ENCODE measurements around the gene GSN. TPM values are rescaled to one million over a fixed set of nuclear protein-coding genes. Genes with fewer than 3 reads are reported as not detected.

The GSN gene
- total and polyA plus RNA-seq, 9 of the 15 experiments (the other 6 are each of a cell fraction or from before 2014, with no cell fraction given), result 0.39 to 16.6 (median 8.2) TPM

DNA sequence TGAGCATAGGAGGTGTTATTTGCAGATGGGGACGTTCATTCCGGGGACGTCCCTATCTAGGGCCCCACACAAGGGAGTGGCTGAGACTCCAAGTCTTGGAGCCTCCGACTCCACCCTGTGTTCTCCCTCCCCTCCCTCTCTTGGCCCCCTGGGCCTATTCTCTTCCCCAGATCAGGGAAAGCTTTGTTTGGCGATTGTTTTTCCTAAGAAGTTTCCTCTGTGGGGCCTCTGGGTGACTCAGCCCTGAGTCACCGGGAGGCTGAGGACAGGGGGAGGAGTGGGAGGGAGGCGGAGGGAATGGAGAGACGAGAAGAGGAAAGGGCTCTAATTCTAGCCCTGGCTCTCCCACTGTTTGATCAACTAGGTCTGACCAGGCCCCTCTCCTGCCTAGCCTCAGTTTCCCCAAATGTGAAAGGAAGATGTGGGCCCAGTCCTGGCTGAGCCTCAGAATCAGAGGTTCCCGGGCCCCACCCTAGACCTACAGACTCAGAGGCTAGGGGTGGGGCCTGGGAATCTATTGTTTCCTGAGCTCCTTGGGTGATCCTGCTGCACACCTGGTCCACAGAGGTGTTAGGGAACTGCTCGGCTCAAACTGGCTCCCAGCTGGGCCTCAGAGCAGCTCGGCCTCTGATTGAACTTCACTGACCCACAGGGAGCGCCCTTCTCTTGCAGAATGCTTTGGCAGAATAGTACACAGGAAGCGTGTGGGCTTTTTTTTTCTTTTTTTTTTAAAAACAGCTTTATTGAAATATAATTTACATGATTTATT is 19.2 kb downstream of the GSN start (continued):
- peak; percentile 100 for TF ChIP-seq JUND (IDR thresholded peaks at IDR 0.05; ENCODE audit: borderline replicate concordance, low read depth, low read length)
- TF ChIP-seq JUND (tag; IDR thresholded peaks at IDR 0.05; ENCODE audit: borderline replicate concordance, low read depth, low read length), result peak; percentile 100
- no peak for TF ChIP-seq ETV6 (IDR thresholded peaks at IDR 0.05; ENCODE audit: borderline replicate concordance in 1 of 2, low read depth in 2 of 2, low read length in 1 of 2)
- no peak for TF ChIP-seq ETV6 (CRISPR knock-in tag; IDR thresholded peaks at IDR 0.05; ENCODE audit: borderline replicate concordance)
- peak; percentile 100 for TF ChIP-seq FOSL1 (tag; conservative IDR thresholded peaks at IDR 0.05)
- 0 out of 2 replicates have a peak, but pooled peaks have one; percentile 54 for TF ChIP-seq PHF21A (IDR thresholded peaks at IDR 0.05; ENCODE audit: borderline replicate concordance, low read depth)
- TF ChIP-seq ZNF76 (CRISPR knock-in tag; IDR thresholded peaks at IDR 0.05; ENCODE audit: borderline replicate concordance), result no peak
- TF ChIP-seq IRF2 (CRISPR knock-in tag; IDR thresholded peaks at IDR 0.05), result no peak
- TF ChIP-seq YY1 (IDR thresholded peaks at IDR 0.05; ENCODE audit: borderline replicate concordance in 1 of 3, control insufficient read depth in 1 of 3, extremely low read depth in 1 of 3, insufficient read depth in 3 of 3, insufficient read length in 1 of 3, insufficient replicate concordance in 2 of 3, low read depth in 1 of 3, low read length in 2 of 3), result peak in 1 of 3 experiments; percentile 14
- TF ChIP-seq ZNF695 (CRISPR knock-in tag; IDR thresholded peaks at IDR 0.05), result no peak
- TF ChIP-seq, protein P1, sequence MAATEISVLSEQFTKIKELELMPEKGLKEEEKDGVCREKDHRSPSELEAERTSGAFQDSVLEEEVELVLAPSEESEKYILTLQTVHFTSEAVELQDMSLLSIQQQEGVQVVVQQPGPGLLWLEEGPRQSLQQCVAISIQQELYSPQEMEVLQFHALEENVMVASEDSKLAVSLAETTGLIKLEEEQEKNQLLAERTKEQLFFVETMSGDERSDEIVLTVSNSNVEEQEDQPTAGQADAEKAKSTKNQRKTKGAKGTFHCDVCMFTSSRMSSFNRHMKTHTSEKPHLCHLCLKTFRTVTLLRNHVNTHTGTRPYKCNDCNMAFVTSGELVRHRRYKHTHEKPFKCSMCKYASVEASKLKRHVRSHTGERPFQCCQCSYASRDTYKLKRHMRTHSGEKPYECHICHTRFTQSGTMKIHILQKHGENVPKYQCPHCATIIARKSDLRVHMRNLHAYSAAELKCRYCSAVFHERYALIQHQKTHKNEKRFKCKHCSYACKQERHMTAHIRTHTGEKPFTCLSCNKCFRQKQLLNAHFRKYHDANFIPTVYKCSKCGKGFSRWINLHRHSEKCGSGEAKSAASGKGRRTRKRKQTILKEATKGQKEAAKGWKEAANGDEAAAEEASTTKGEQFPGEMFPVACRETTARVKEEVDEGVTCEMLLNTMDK (IDR thresholded peaks at IDR 0.05; ENCODE audit: borderline replicate concordance, insufficient read depth, low read depth, low read length, poor library complexity, severe bottlenecking), result peak; percentile 46
- peak; percentile 76 for TF ChIP-seq MAFG (tag; conservative IDR thresholded peaks at IDR 0.05)
- TF ChIP-seq CEBPB (tag; IDR thresholded peaks at IDR 0.05), result no peak
- TF ChIP-seq BCOR (IDR thresholded peaks at IDR 0.05), result peak; percentile 56; the same call in 1 of the 2 replicates
- TF ChIP-seq HDAC1 (IDR thresholded peaks at IDR 0.05), result peak in 1 of 2 experiments; percentile 49; a peak in 1 of 4 replicates
- TF ChIP-seq VEZF1 (CRISPR knock-in tag; IDR thresholded peaks at IDR 0.05), result peak; percentile 98
- TF ChIP-seq, protein P2, sequence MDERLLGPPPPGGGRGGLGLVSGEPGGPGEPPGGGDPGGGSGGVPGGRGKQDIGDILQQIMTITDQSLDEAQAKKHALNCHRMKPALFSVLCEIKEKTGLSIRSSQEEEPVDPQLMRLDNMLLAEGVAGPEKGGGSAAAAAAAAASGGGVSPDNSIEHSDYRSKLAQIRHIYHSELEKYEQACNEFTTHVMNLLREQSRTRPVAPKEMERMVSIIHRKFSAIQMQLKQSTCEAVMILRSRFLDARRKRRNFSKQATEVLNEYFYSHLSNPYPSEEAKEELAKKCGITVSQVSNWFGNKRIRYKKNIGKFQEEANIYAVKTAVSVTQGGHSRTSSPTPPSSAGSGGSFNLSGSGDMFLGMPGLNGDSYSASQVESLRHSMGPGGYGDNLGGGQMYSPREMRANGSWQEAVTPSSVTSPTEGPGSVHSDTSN (CRISPR knock-in tag; IDR thresholded peaks at IDR 0.05; ENCODE audit: low read depth), result no peak
- TF ChIP-seq, protein P2 (tag; conservative IDR thresholded peaks at IDR 0.05; ENCODE audit: low read depth), result peak; percentile 82
- TF ChIP-seq TRIM28 (IDR thresholded peaks at IDR 0.05), result no peak
- no peak for TF ChIP-seq RBM14 (IDR thresholded peaks at IDR 0.05; ENCODE audit: borderline replicate concordance, insufficient read depth, low read depth, low read length)
- TF ChIP-seq CBX2 (IDR thresholded peaks at IDR 0.05; ENCODE audit: insufficient read depth, low read length, poor library complexity, severe bottlenecking), result no peak

Data from K562 (cell line).